H9 (cell line): Measurements from ENCODE around the gene RAB27B. TPM values are rescaled to one million over a fixed set of nuclear protein-coding genes. Genes with fewer than 3 reads are reported as not detected.

Experiments
- DNase-seq: peaks from one replicate; pipeline ENCODE4 v3.0.0-alpha.2; 2017
- H2AFZ ChIP-seq: one replicate; pipeline ENCODE4 v1.6.1; 2013; ENCODE audit warnings: mild to moderate bottlenecking, low read length, control low read depth, moderate library complexity
- H2AK5ac ChIP-seq: 2 replicates; pipeline ENCODE4 v1.6.1; 2013; ENCODE audit warnings: low read length, control low read depth, mixed read lengths; ENCODE audit not compliant: insufficient read length
- H2BK120ac ChIP-seq: one replicate; pipeline ENCODE4 v1.6.1; 2013; ENCODE audit warnings: low read depth, mild to moderate bottlenecking, low read length, control low read depth, inconsistent platforms; ENCODE audit not compliant: poor library complexity, severe bottlenecking
- H2BK12ac ChIP-seq: 2 replicates; pipeline ENCODE4 v1.6.1; 2013; ENCODE audit warnings: low read length, control low read depth, mixed read lengths, low read depth; ENCODE audit not compliant: insufficient read length
- H2BK15ac ChIP-seq: 2 replicates; pipeline ENCODE4 v1.6.1; 2013; ENCODE audit warnings: low read depth, low read length, control low read depth
- H2BK20ac ChIP-seq: one replicate; pipeline ENCODE4 v1.6.1; 2013; ENCODE audit warnings: low read depth, mild to moderate bottlenecking, low read length, control low read depth, inconsistent platforms; ENCODE audit not compliant: poor library complexity, severe bottlenecking
- H2BK5ac ChIP-seq: 2 replicates; pipeline ENCODE4 v1.6.1; 2013; ENCODE audit warnings: low read length, control low read depth, mixed read lengths; ENCODE audit not compliant: insufficient read length
- H3K14ac ChIP-seq: 2 replicates; pipeline ENCODE4 v1.6.1; 2013; ENCODE audit warnings: low read length, control low read depth; ENCODE audit not compliant: insufficient read depth
- H3K18ac ChIP-seq: 2 replicates; pipeline ENCODE4 v1.6.1; 2013; ENCODE audit warnings: low read depth, mild to moderate bottlenecking, mixed read lengths, low read length, control low read depth; ENCODE audit not compliant: insufficient read length
- H3K23ac ChIP-seq: 2 replicates; pipeline ENCODE4 v1.6.1; 2013; ENCODE audit warnings: low read length, control low read depth, mixed read lengths, low read depth; ENCODE audit not compliant: insufficient read length
- H3K23me2 ChIP-seq: 2 replicates; pipeline ENCODE4 v1.6.1; 2013; ENCODE audit warnings: low read depth, mild to moderate bottlenecking, mixed read lengths, low read length, control low read depth; ENCODE audit not compliant: insufficient read length, poor library complexity, severe bottlenecking
- H3K27ac ChIP-seq: 2 replicates; pipeline ENCODE4 v1.5.1; 2013; ENCODE audit warnings: low read length, control low read depth, mixed read lengths, low read depth; ENCODE audit not compliant: insufficient read length
- H3K27me3 ChIP-seq: 2 replicates; pipeline ENCODE4 v1.6.1; 2013; ENCODE audit warnings: low read length, control low read depth, inconsistent platforms; ENCODE audit not compliant: insufficient read depth
- H3K4ac ChIP-seq: 2 replicates; pipeline ENCODE4 v1.6.1; 2013; ENCODE audit warnings: low read depth, mild to moderate bottlenecking, control low read depth, inconsistent platforms, low read length, moderate library complexity
- H3K4me1 ChIP-seq: 2 replicates; pipeline ENCODE4 v1.6.1; 2013; ENCODE audit warnings: low read length, control low read depth, inconsistent platforms; ENCODE audit not compliant: insufficient read depth
- H3K4me2 ChIP-seq: 2 replicates; pipeline ENCODE4 v1.6.1; 2013; ENCODE audit warnings: low read length, control low read depth, mixed read lengths; ENCODE audit not compliant: insufficient read length, insufficient read depth
- H3K56ac ChIP-seq: 2 replicates; pipeline ENCODE4 v1.6.1; 2013; ENCODE audit warnings: low read depth, mild to moderate bottlenecking, mixed read lengths, low read length, control low read depth; ENCODE audit not compliant: insufficient read length
- H3K79me1 ChIP-seq: 2 replicates; pipeline ENCODE4 v1.6.1; 2013; ENCODE audit warnings: low read depth, mild to moderate bottlenecking, moderate library complexity, low read length, control low read depth, inconsistent platforms; ENCODE audit not compliant: insufficient read depth, poor library complexity, severe bottlenecking
- H3K79me2 ChIP-seq: 2 replicates; pipeline ENCODE4 v1.6.1; 2013; ENCODE audit warnings: low read length, control low read depth, inconsistent platforms; ENCODE audit not compliant: insufficient read depth
- H3K9ac ChIP-seq: 2 replicates; pipeline ENCODE4 v1.6.1; 2013; ENCODE audit warnings: low read length, control low read depth, mixed read lengths; ENCODE audit not compliant: insufficient read length; ENCODE audit errors: extremely low read depth
- H3K9me3 ChIP-seq: one replicate; pipeline ENCODE4 v1.6.1; 2013; ENCODE audit warnings: low read depth, low read length, inconsistent platforms; ENCODE audit not compliant: control insufficient read depth
- H3T11ph ChIP-seq: one replicate; pipeline ENCODE4 v1.6.1; 2013; ENCODE audit warnings: mild to moderate bottlenecking, low read length, control low read depth, inconsistent platforms
- H4K20me1 ChIP-seq: one replicate; pipeline ENCODE4 v1.6.1; 2013; ENCODE audit not compliant: control insufficient read depth, insufficient read length, insufficient read depth
- H4K5ac ChIP-seq: 2 replicates; pipeline ENCODE4 v1.6.1; 2013; ENCODE audit warnings: low read depth, mild to moderate bottlenecking, mixed read lengths, low read length, control low read depth; ENCODE audit not compliant: insufficient read length
- H4K8ac ChIP-seq: replicated peaks from 2 replicates; pipeline ENCODE4 v1.6.1; 2013; ENCODE audit warnings: low read length, control low read depth, mixed read lengths, low read depth; ENCODE audit not compliant: insufficient read length
- H4K91ac ChIP-seq: 2 replicates; pipeline ENCODE4 v1.6.1; 2013; ENCODE audit warnings: low read depth, mild to moderate bottlenecking, moderate library complexity, mixed read lengths, low read length, control low read depth; ENCODE audit not compliant: insufficient read length
- H3K27ac Mint-ChIP-seq, 3 experiments: 2 replicates in 2 of 3; 3 replicates in 1 of 3; pipeline ENCODE4 v1.8.0; 2020 to 2021; ENCODE audit warnings: mixed read lengths in 3 of 3, mild to moderate bottlenecking in 1 of 3, moderate library complexity in 1 of 3
- H3K27me3 Mint-ChIP-seq: 2 replicates; pipeline ENCODE4 v1.8.0; 2021; ENCODE audit warnings: low read depth, mild to moderate bottlenecking, moderate library complexity, mixed read lengths
- H3K36me3 Mint-ChIP-seq, 3 experiments: 2 replicates in 2 of 3; 3 replicates in 1 of 3; pipeline ENCODE4 v1.8.0; 2020 to 2021; ENCODE audit warnings: low read depth in 3 of 3, mixed read lengths in 3 of 3; ENCODE audit not compliant: insufficient read depth in 1 of 3
- H3K4me1 Mint-ChIP-seq, 2 experiments: 2 replicates each; pipeline ENCODE4 v1.8.0; 2020; ENCODE audit warnings: mixed read lengths in 2 of 2
- H3K4me3 Mint-ChIP-seq, 2 experiments: 2 replicates in 1 of 2; 3 replicates in 1 of 2; pipeline ENCODE4 v1.8.0; 2020 to 2021; ENCODE audit warnings: mild to moderate bottlenecking in 2 of 2, mixed read lengths in 2 of 2, moderate library complexity in 1 of 2
- H3K9me3 Mint-ChIP-seq, 2 experiments: 2 replicates in 1 of 2; 3 replicates in 1 of 2; pipeline ENCODE4 v1.8.0; 2020; ENCODE audit warnings: mild to moderate bottlenecking in 2 of 2, mixed read lengths in 2 of 2, moderate library complexity in 1 of 2
- CTCF ChIP-seq: fragments of 200-600 bp; sonication (generic); conservative IDR thresholded peaks from 3 replicates; pipeline ENCODE4 v1.8.0; 2021; ENCODE audit warnings: antibody characterized with exemption, mild to moderate bottlenecking
- WGBS: extraction: QIAGEN DNeasy Blood & Tissue Kit; methylation state at CpG from one replicate; pipeline ENCODE4 v1.1.7; 2013; ENCODE audit warnings: missing lambda C conversion rate, low lambda C conversion rate, mixed read lengths; ENCODE audit not compliant: insufficient read length; ENCODE audit errors: extremely low coverage; 5-methylcytosine and 5-hydroxymethylcytosine counted together
- total RNA-seq: library from RNA; stranded (reverse); gene quantifications from 2 replicates; pipeline ENCODE4 v1.2.1, GENCODE V29; 2021

RAB27B gene
- total RNA-seq, 1 experiment from 2014 or later, result 0.15 TPM

GRCh38 chr18:54835944-54836343 is 7.7 kb downstream of the RAB27B start:
- no peaks in the 10 kb centered on the region for H3K79me2 ChIP-seq
- no peak for TF ChIP-seq CTCF
- no peaks in the 10 kb centered on the region for H4K20me1 ChIP-seq
- no peak overlapping the region for H3K4me2 ChIP-seq
- no peak overlapping the region for H3K56ac ChIP-seq
- no peak overlapping the region for H2AK5ac ChIP-seq
- no peak overlapping the region for H3K4me3 Mint-ChIP-seq
- no peaks in the 10 kb centered on the region for H3K23me2 ChIP-seq
- H2BK120ac ChIP-seq, result no peak overlapping the region
- no peak overlapping the region for H4K91ac ChIP-seq
- no peak overlapping the region for H3K14ac ChIP-seq
- H3K9me3 ChIP-seq, result no peaks in the 10 kb centered on the region
- H3K23ac ChIP-seq, result no peak overlapping the region
- H2BK12ac ChIP-seq, result no peak overlapping the region
- no peaks in the 10 kb centered on the region for H3K27me3 ChIP-seq
- H3T11ph ChIP-seq, result no peak overlapping the region
- no peak overlapping the region for H2BK15ac ChIP-seq
- no peak for DNase-seq
- no peaks in the 10 kb centered on the region; a peak in 2 of 5 replicates for H3K9me3 Mint-ChIP-seq
- no peak overlapping the region for H2BK20ac ChIP-seq
- H3K36me3 Mint-ChIP-seq, result no peaks in the 10 kb centered on the region
- H3K9ac ChIP-seq, result no peak overlapping the region
- no CpG with 5 or more reads among the region's 2 CpGs for WGBS
- H3K27ac ChIP-seq, result no peak overlapping the region
- H3K79me1 ChIP-seq, result no peaks in the 10 kb centered on the region
- H3K4me1 ChIP-seq, result no peaks in the 10 kb centered on the region
- no peak overlapping the region for H4K8ac ChIP-seq
- no peak overlapping the region; a peak in 1 of 7 replicates for H3K27ac Mint-ChIP-seq
- no peak overlapping the region for H2AFZ ChIP-seq
- H3K27me3 Mint-ChIP-seq, result no peaks in the 10 kb centered on the region
- H3K4ac ChIP-seq, result no peak overlapping the region
- no peak overlapping the region for H2BK5ac ChIP-seq
- peaks cover 0 to 4% of the 10 kb centered on the region in 2 experiments; a peak in 1 of 4 replicates for H3K4me1 Mint-ChIP-seq
- no peak overlapping the region for H4K5ac ChIP-seq
- H3K18ac ChIP-seq, result no peak overlapping the region
